Peyer's patch (tissue), 4 donors: ENCODE results near the gene CHMP1B. TPM values are rescaled to one million over a fixed set of nuclear protein-coding genes. Genes with fewer than 3 reads are reported as not detected.

ENCODE experiments used
- DNase-seq, 3 donors: peaks; one replicate each; pipeline ENCODE4 v3.0.0-alpha.2; 2017 to 2019
- H3K27ac ChIP-seq, 4 donors: fragments of 200-600 bp; sonication (generic); one replicate each; pipeline ENCODE4 v1.5.1; 2016 to 2019
- H3K27me3 ChIP-seq, 2 donors: fragments of 200-600 bp; sonication (generic); one replicate each; pipeline ENCODE4 v1.5.1; 2019
- H3K36me3 ChIP-seq, 3 donors: fragments of 200-600 bp; sonication (generic); one replicate each; pipeline ENCODE4 v1.5.1; 2016 to 2019
- H3K4me1 ChIP-seq, 4 donors: fragments of 200-600 bp; sonication (generic); one replicate each; pipeline ENCODE4 v1.5.1; 2016 to 2019
- H3K4me3 ChIP-seq, 4 donors: fragments of 200-600 bp; sonication (generic); 1 replicate in 3 of 4; 2 replicates in 1 of 4; pipeline ENCODE4 v1.5.1; 2016 to 2019; ENCODE audit warnings: mild to moderate bottlenecking in 1 of 4
- H3K9me3 ChIP-seq, 4 donors: fragments of 200-600 bp; sonication (generic); one replicate each; pipeline ENCODE4 v1.5.1; 2016 to 2019; ENCODE audit warnings: mild to moderate bottlenecking in 1 of 4
- CTCF ChIP-seq, 6 experiments: fragments of 450-650 bp in 4 of 6; fragments of 200-600 bp in 2 of 6; sonication (generic) in 1 of 6; IDR thresholded peaks; one replicate each; pipeline ENCODE4 v1.5.1; 2017 to 2019; ENCODE audit warnings: antibody characterized with exemption in 6 of 6, mild to moderate bottlenecking in 3 of 6, moderate library complexity in 1 of 6
- POLR2A ChIP-seq, 2 donors: fragments of 450-650 bp; IDR thresholded peaks; one replicate each; pipeline ENCODE4 v1.5.1; 2017; ENCODE audit warnings: antibody characterized with exemption in 2 of 2, mild to moderate bottlenecking in 2 of 2, moderate library complexity in 2 of 2
- total RNA-seq, 4 donors: library from RNA; depleted of rRNA; stranded (reverse); fragments of >200 nt; gene quantifications; one replicate each; pipeline ENCODE4 v1.1.0, GENCODE V29; 2016

The CHMP1B gene
- total RNA-seq, 4 donors from 2014 or later = 51.1 to 71.6 (median 65.0) TPM

- TF ChIP-seq POLR2A (IDR thresholded peaks at IDR 0.05) (no peak), CTCF (IDR thresholded peaks at IDR 0.05) (no peak)
- no peaks in the 10 kb centered on the region for H3K4me1 ChIP-seq
- no peaks in the 10 kb centered on the region for H3K27me3 ChIP-seq
- H3K9me3 ChIP-seq = no peaks in the 10 kb centered on the region
- H3K36me3 ChIP-seq = no peaks in the 10 kb centered on the region
- H3K4me3 ChIP-seq = no peak overlapping the region
- H3K27ac ChIP-seq = no peak overlapping the region
- no peak for DNase-seq
Observed at GRCh38 chr18:11819938-11820337, 31.3 kb upstream of the CHMP1B start.

- Histone ChIP-seq H3K27ac (no peak overlapping the region), H3K27me3 (no peaks in the 10 kb centered on the region), H3K4me1 (no peaks in the 10 kb centered on the region), H3K4me3 (no peak overlapping the region), H3K9me3 (no peaks in the 10 kb centered on the region), H3K36me3 (no peaks in the 10 kb centered on the region)
- no peak for DNase-seq
- TF ChIP-seq CTCF (IDR thresholded peaks at IDR 0.05) (no peak), POLR2A (IDR thresholded peaks at IDR 0.05) (no peak)
Observed at GRCh38 chr18:11820697-11821096, 30.5 kb upstream of the CHMP1B start.

GRCh38 chr18:11821208-11821607, 30.0 kb upstream of the CHMP1B start:
- Histone ChIP-seq H3K9me3 (no peaks in the 10 kb centered on the region), H3K4me3 (no peak overlapping the region), H3K4me1 (no peaks in the 10 kb centered on the region), H3K27me3 (no peaks in the 10 kb centered on the region), H3K36me3 (no peaks in the 10 kb centered on the region), H3K27ac (no peak overlapping the region)
- TF ChIP-seq POLR2A (IDR thresholded peaks at IDR 0.05) = no peak
- TF ChIP-seq CTCF (IDR thresholded peaks at IDR 0.05) = no peak
- DNase-seq = no peak

GRCh38 chr18:11821643-11822237, 29.5 kb upstream of the CHMP1B start:
- DNase-seq = no peak
- Histone ChIP-seq H3K36me3 (no peaks in the 10 kb centered on the region), H3K27ac (no peak overlapping the region), H3K27me3 (no peaks in the 10 kb centered on the region), H3K4me3 (no peak overlapping the region), H3K4me1 (no peaks in the 10 kb centered on the region), H3K9me3 (no peaks in the 10 kb centered on the region)
- TF ChIP-seq POLR2A (IDR thresholded peaks at IDR 0.05) = no peak
- no peak for TF ChIP-seq CTCF (IDR thresholded peaks at IDR 0.05)

- no peak overlapping the region for H3K4me3 ChIP-seq
- TF ChIP-seq CTCF (IDR thresholded peaks at IDR 0.05) = no peak
- no peak for TF ChIP-seq POLR2A (IDR thresholded peaks at IDR 0.05)
- no peaks in the 10 kb centered on the region for H3K4me1 ChIP-seq
- H3K27ac ChIP-seq = no peak overlapping the region
- H3K36me3 ChIP-seq = no peaks in the 10 kb centered on the region
- H3K27me3 ChIP-seq = no peaks in the 10 kb centered on the region
- no peaks in the 10 kb centered on the region for H3K9me3 ChIP-seq
- no peak for DNase-seq
Observed at GRCh38 chr18:11823545-11823944, 27.7 kb upstream of the CHMP1B start.

GRCh38 chr18:11826836-11827235, 24.4 kb upstream of the CHMP1B start:
- no peaks in the 10 kb centered on the region for H3K36me3 ChIP-seq
- H3K9me3 ChIP-seq = no peaks in the 10 kb centered on the region
- H3K27me3 ChIP-seq = no peaks in the 10 kb centered on the region
- H3K27ac ChIP-seq = no peak overlapping the region
- H3K4me3 ChIP-seq = no peak overlapping the region
- DNase-seq = no peak
- peak in 1 of 6 experiments; percentile 8 for TF ChIP-seq CTCF (IDR thresholded peaks at IDR 0.05)
- TF ChIP-seq POLR2A (IDR thresholded peaks at IDR 0.05) = no peak
- H3K4me1 ChIP-seq = no peaks in the 10 kb centered on the region
